ENCODE measurements around the gene LMNTD2.

DNA sequence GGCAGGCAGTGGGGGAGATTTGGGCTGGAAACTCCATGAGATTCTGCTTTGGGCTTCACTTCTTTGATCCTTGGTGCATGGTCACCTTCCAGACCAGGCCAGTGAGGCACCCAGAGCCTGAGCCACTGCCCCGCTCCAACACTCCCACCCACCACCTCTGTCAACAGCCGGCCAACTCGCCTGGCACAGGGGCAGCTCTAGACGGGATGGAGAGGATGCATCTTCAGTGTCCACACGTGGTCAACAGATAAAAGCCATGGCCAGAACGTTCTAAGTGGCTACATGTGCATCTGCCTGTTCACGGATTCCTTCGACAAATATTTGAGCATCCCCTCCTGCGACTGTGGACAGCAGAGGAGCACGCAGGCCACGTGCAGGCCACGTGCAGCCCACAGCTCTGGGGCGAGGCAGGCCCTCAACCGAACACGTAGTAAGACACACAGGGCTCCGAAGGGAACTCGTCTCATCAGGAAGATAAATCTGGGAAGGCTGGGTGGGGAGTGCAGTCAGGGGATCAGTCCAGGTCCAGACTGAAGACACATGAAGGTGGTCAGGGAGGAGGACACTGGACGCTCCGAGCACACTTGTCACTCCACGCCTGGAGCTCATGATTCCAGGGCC, 22.0 kb downstream of the LMNTD2 start:
- no peak for TF ChIP-seq KDM5A (IDR thresholded peaks at IDR 0.05)
- TF ChIP-seq, protein P1, sequence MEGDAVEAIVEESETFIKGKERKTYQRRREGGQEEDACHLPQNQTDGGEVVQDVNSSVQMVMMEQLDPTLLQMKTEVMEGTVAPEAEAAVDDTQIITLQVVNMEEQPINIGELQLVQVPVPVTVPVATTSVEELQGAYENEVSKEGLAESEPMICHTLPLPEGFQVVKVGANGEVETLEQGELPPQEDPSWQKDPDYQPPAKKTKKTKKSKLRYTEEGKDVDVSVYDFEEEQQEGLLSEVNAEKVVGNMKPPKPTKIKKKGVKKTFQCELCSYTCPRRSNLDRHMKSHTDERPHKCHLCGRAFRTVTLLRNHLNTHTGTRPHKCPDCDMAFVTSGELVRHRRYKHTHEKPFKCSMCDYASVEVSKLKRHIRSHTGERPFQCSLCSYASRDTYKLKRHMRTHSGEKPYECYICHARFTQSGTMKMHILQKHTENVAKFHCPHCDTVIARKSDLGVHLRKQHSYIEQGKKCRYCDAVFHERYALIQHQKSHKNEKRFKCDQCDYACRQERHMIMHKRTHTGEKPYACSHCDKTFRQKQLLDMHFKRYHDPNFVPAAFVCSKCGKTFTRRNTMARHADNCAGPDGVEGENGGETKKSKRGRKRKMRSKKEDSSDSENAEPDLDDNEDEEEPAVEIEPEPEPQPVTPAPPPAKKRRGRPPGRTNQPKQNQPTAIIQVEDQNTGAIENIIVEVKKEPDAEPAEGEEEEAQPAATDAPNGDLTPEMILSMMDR (IDR thresholded peaks at IDR 0.05) = no peak
- no peak for TF ChIP-seq BHLHE40 (IDR thresholded peaks at IDR 0.05; ENCODE audit: low read depth, low read length)
- no peak for TF ChIP-seq POLR2A (IDR thresholded peaks at IDR 0.05; ENCODE audit: low read length)
